ENCODE results near the gene TBCB.
A peak's percentile ranks its signal among the peaks of the same experiment; 100 is the strongest.
"Not testable (repeated sequence)": the region's sequence is repeated elsewhere in the genome, so short reads cannot be mapped to it uniquely, and the experiment has no call there.

TBCB gene

GRCh38 chr19:36139473-36140303 is 24.4 kb downstream of the TBCB start, which contains the start of gene CAPNS1:
Gene CAPNS1 (plus strand): TSS chr19:36140066. CDS start chr19:36141012, 946 bp downstream.
- peak; percentile 94 for DNase-seq

DNA sequence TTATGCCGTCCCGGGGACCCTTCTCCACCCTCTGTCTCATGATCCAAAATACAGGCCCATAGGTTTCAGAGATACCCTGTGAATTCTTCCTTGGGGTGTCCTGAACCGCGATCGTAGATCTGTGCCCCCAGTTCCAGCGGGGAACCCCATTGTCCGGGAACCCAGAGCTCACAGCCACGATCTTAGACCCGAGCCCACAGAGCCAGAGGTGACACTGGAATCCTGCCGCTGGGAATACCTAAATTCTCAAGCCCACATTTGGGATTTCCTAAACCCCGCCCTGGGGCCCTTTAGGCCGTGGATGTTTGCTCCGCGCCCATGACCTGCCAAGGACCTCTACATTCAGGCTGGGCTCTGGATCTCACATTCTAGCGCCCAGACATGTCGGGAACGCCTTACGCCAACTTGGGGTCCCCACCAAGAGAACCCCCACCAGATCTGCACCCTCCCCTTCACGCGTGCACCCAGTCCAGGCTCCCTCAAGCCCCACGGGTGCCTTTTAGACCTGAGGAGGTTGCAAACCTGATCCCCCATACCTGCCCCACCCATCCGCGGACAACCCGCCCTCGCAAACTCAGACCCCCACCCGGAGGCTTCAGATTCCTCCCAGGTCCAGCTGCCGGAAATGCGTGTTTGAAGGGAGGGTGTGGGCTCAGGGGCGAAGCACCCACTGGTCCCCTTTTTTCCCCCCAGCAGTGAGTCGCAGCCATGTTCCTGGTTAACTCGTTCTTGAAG is 25.2 kb downstream of the TBCB start:
- no peak for DNase-seq

GRCh38 chr19:36141039-36141927 is 26.0 kb downstream of the TBCB start:
- DNase-seq, result peak; percentile 93

- DNase-seq, result no peak
Measured at GRCh38 chr19:36142046-36142445, 26.8 kb downstream of the TBCB start.

GRCh38 chr19:36142496-36142895 is 27.2 kb downstream of the TBCB start:
- no peak for DNase-seq

- no peak for DNase-seq
Measured at GRCh38 chr19:36144624-36145023, 29.4 kb downstream of the TBCB start.

- no peak for DNase-seq
Measured at GRCh38 chr19:36149673-36150406, 34.6 kb downstream of the TBCB start.

DNA sequence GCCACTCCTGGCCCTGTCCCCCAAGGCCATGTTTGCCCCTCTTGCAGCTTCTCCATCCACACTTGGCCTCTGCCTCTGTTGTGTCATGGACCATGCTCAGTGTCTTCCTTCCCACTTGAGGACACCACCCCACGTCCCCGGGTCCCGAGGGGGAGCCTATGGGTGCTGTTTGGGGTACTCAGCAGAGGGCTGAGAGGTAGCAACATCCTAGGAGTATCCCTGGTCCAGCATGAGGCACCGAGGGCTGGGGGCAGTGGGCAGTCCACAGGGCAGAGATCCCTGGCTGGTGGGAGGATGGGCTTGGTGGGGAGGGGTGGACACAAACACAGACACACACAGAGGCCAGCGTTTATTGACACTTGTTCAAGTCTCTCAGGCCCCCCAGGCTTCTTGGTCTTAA is 35.3 kb downstream of the TBCB start:
- no peak for DNase-seq

DNA sequence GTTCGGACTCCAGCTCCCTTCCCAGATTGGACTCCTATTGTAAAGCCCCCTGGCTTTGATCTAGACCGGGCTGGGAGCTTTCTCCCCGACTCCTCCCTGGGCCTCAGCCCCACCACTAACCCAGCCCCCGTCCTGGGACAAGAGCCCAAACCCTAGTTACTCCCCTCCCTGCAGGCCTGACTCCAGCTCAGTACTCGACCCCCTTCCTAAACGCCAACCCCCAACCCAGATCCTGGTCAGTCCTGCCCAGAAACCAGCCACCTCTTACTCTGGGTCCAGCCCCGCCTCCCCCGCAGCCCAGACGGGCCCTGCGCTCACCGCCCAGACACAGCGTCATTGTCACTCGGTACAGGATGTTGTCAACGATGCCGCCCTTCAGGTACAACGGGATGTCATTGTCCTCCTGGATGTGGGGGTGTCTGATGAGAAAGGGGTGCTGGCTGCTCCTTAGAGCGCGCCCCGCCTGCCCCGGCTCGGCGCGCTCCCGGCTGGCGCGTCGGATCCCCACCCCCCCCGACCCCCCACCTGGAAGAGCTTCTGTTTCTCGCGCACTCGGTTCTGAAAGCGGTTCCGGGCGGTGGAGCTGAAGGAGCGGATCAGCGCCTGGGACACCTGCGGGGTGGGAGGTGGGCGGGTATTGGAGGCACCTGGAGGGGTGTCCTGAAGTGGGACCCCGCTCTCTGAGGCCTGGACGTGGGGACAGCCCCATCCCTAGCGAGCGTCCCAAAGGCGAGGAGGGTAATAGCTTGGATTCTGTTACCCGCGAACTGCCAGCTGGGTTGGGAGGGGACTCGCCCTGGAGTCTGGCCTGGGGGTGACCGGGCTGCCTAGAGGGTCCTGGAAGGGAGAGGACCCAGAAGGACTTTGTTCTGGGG is 36.1 kb downstream of the TBCB start:
- no peak for DNase-seq

- DNase-seq, result no peak
Measured at GRCh38 chr19:36152019-36152351, 36.7 kb downstream of the TBCB start.

DNA sequence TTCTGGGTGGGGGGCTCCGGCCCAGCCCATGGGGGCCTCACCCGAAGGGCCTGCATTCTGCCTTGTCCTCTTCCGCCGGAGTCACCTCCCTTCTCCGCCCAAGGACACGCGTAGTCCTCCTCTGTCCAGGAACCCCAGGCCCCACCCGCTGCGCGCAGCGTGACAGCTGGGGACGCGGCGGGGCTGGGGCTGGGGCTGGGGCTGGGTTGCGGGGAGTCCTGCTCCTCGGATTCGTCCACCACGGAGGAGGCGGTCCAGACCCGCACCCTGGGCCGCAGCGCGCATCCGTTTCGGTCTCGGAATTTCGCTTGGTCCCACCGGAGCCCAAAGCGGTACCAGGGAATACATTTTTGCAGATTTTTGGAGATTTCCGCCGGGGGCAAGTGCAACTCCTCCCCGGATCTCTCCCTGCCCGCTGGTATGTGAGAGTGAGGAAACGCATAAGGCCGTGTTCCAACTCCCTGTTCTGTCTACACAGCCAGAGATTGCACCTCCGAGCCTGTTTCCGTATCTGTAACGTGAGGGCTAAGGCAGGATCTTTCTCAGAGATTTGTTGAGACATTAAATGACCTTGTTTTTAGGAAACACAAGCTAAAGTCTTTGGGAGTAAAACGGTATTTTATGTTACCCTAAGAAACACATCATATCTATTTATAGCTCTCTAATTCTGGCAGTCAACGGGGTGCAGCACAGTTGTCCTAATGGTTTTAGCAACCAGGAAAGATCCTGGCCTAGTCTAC is 37.3 kb downstream of the TBCB start, which contains the start of gene COX7A1:
TSS of gene COX7A1 (minus strand) at position 96 of the 740 bp plus-strand sequence. CDS start at position 56, 40 bp downstream.
- no peak for DNase-seq

- DNase-seq, result no peak
Measured at GRCh38 chr19:36153126-36153525, 37.9 kb downstream of the TBCB start.

GRCh38 chr19:36160821-36161596 is 45.7 kb downstream of the TBCB start:
- DNase-seq, result no peak

GRCh38 chr19:36163813-36164212 is 48.5 kb downstream of the TBCB start:
- no peak for DNase-seq

GRCh38 chr19:36169084-36169760 is 54.0 kb downstream of the TBCB start:
- DNase-seq, result no peak

GRCh38 chr19:36172852-36173251 is 57.6 kb downstream of the TBCB start:
- DNase-seq, result no peak

GRCh38 chr19:36173846-36174245 is 58.6 kb downstream of the TBCB start:
- DNase-seq, result not testable (repeated sequence)

All from CD4-positive, alpha-beta T cell treated with Interleukin-12 subunit alpha and Interleukin-12 subunit beta, for 1 hour (primary cell).